Retina (tissue), 1 donor: ENCODE data around the gene ADAMTS18.

ENCODE experiments used
- DNase-seq: peaks from one replicate; pipeline ENCODE4 v3.0.0-alpha.2; 2016

ADAMTS18 gene

GRCh38 chr16:77386831-77387814, 47.7 kb downstream of the ADAMTS18 start:
- DNase-seq = no peak

GRCh38 chr16:77385481-77385880, 49.4 kb downstream of the ADAMTS18 start:
- DNase-seq = peak; percentile 16

- DNase-seq = no peak
Observed at GRCh38 chr16:77383606-77384187, 51.1 kb downstream of the ADAMTS18 start.

- no peak for DNase-seq
Observed at GRCh38 chr16:77376358-77376757, 58.5 kb downstream of the ADAMTS18 start.

GRCh38 chr16:77375396-77375795, 59.4 kb downstream of the ADAMTS18 start:
- DNase-seq = no peak

- DNase-seq = no peak
Observed at GRCh38 chr16:77374384-77374783, 60.5 kb downstream of the ADAMTS18 start.

GRCh38 chr16:77373726-77374125, 61.1 kb downstream of the ADAMTS18 start:
- no peak for DNase-seq

GRCh38 chr16:77364770-77365169, 70.1 kb downstream of the ADAMTS18 start:
- DNase-seq = no peak

GRCh38 chr16:77359065-77359502, 75.8 kb downstream of the ADAMTS18 start:
- no peak for DNase-seq

GRCh38 chr16:77353587-77354263, 81.1 kb downstream of the ADAMTS18 start:
- no peak for DNase-seq

- no peak for DNase-seq
Observed at GRCh38 chr16:77344341-77344740, 90.5 kb downstream of the ADAMTS18 start.

- DNase-seq = no peak
Observed at GRCh38 chr16:77336637-77337036, 98.2 kb downstream of the ADAMTS18 start.

- no peak for DNase-seq
Observed at GRCh38 chr16:77335652-77336234, 99.1 kb downstream of the ADAMTS18 start.

GRCh38 chr16:77332792-77333191, 102.0 kb downstream of the ADAMTS18 start:
- DNase-seq = no peak

- no peak for DNase-seq
Observed at GRCh38 chr16:77331802-77332586, 102.8 kb downstream of the ADAMTS18 start.

GRCh38 chr16:77331043-77331442, 103.8 kb downstream of the ADAMTS18 start:
- no peak for DNase-seq

GRCh38 chr16:77330332-77331042, 104.3 kb downstream of the ADAMTS18 start:
- DNase-seq = peak; percentile 8

GRCh38 chr16:77328768-77329167, 106.1 kb downstream of the ADAMTS18 start:
- DNase-seq = no peak

- DNase-seq = no peak
Observed at GRCh38 chr16:77328274-77328673, 106.6 kb downstream of the ADAMTS18 start.

- no peak for DNase-seq
Observed at GRCh38 chr16:77327717-77328116, 107.1 kb downstream of the ADAMTS18 start.

- DNase-seq = no peak
Observed at GRCh38 chr16:77324729-77325128, 110.1 kb downstream of the ADAMTS18 start.

GRCh38 chr16:77323695-77324094, 111.1 kb downstream of the ADAMTS18 start:
- no peak for DNase-seq
